Measurements from ENCODE around the gene FAM193B. TPM values are rescaled to one million over a fixed set of nuclear protein-coding genes. Genes with fewer than 3 reads are reported as not detected.

FAM193B gene
- total RNA-seq, 1 donor from 2014 or later, result 103 TPM

DNA sequence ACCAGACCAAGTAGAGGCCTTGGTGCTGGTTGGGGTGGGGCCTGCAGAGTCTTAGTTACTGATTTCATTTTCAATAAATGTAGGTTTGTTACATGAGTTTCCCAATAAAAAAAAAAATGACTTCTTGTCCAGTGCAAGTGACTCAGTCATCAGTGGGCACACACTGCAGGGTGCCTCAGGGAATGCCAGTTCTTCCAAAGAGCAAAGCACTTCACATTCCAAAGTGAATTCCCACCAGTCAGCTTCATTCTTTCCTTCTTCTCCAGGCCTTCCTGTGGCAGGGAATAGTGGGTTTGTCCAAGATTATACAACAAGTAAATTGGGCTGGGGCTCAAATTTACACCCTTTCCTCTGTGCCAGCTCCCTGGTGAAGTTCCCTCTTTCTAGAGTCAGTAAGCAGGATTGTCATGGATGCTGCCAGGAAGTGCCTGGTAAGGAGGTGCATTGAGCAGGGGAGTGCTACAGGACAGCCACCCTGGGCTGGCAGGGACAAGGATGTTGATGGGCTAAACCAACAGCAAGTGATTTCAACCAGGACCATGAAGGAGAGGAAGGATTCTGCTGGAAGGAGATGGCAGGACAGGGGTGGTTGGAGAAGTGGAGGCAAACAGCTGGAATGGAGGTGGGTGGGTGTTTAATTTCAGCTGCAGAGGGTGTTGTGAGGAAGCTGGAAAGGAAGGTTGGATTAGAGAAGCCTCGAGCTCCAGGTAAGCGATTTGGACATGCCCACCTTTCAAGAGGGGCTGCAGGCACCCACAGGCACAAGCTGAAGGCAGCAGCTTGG, 41.8 kb upstream of the FAM193B start:
- Mint-ChIP-seq H3K36me3 (peaks cover 19% of the 10 kb centered on the region), H3K4me1 (ENCODE audit: unreplicated experiment) (peaks cover 9% of the 10 kb centered on the region), H3K27me3 (no peaks in the 10 kb centered on the region), H3K4me3 (peak overlapping the region; percentile 62), H3K9me3 (no peaks in the 10 kb centered on the region), H3K27ac (no peak overlapping the region)
- no peak for DNase-seq (ENCODE audit: extremely low spot score, unreplicated experiment)
- TF ChIP-seq, protein P1, sequence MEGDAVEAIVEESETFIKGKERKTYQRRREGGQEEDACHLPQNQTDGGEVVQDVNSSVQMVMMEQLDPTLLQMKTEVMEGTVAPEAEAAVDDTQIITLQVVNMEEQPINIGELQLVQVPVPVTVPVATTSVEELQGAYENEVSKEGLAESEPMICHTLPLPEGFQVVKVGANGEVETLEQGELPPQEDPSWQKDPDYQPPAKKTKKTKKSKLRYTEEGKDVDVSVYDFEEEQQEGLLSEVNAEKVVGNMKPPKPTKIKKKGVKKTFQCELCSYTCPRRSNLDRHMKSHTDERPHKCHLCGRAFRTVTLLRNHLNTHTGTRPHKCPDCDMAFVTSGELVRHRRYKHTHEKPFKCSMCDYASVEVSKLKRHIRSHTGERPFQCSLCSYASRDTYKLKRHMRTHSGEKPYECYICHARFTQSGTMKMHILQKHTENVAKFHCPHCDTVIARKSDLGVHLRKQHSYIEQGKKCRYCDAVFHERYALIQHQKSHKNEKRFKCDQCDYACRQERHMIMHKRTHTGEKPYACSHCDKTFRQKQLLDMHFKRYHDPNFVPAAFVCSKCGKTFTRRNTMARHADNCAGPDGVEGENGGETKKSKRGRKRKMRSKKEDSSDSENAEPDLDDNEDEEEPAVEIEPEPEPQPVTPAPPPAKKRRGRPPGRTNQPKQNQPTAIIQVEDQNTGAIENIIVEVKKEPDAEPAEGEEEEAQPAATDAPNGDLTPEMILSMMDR (conservative IDR thresholded peaks at IDR 0.05), result no peak

DNA sequence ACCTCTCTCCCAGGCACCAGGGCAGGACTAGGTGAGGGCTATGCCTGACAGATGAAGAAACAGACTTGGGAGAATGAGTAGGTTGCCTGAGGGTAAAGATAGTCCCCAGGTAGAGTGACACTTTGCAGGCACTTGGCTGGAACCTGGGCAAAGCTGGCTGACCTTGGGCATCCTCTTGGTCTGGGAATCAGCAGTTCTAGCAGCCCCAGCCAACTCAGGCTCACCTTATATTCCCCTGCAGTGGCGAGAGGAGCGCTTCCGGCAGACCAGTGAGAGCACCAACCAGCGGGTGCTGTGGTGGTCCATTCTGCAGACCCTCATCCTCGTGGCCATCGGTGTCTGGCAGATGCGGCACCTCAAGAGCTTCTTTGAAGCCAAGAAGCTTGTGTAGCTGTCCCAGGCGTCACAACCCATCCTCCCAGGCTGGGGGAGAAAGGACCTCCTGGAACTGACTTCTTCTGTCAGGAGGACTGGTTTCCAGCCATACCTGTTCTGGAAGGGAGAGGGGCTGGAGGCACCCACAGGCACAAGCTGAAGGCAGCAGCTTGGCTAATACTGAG, 40.7 kb upstream of the FAM193B start:
- peaks cover 10% of the 10 kb centered on the region for H3K27me3 Mint-ChIP-seq
- H3K27ac Mint-ChIP-seq, result no peak overlapping the region
- TF ChIP-seq, protein P1 (conservative IDR thresholded peaks at IDR 0.05), result no peak
- H3K4me1 Mint-ChIP-seq (ENCODE audit: unreplicated experiment), result no peaks in the 10 kb centered on the region
- no peaks in the 10 kb centered on the region for H3K9me3 Mint-ChIP-seq
- peak overlapping the region; percentile 39 for H3K4me3 Mint-ChIP-seq
- DNase-seq (ENCODE audit: extremely low spot score, unreplicated experiment), result no peak
- peaks cover 15% of the 10 kb centered on the region for H3K36me3 Mint-ChIP-seq

DNA sequence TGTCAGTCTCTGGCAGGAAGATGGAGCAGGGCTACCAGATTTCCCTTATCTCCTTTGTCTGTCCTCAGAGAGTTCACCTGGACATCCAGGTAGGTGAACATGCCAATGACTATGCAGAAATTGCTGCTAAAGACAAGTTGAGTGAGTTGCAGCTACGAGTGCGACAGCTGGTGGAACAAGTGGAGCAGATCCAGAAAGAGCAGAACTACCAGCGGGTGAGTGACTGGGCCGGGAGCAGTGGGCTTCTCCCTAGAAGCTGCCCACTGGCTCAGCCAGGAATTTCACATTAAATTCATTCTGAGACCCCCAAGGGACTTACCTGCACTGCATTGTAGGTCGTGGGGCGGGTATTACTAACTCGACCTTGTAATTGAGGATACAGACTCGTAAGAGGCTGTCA, 39.7 kb upstream of the FAM193B start:
- peak overlapping the region; percentile 23 for H3K27ac Mint-ChIP-seq
- DNase-seq (ENCODE audit: extremely low spot score, unreplicated experiment), result no peak
- H3K36me3 Mint-ChIP-seq, result peaks cover 15% of the 10 kb centered on the region
- peak overlapping the region; percentile 95 for H3K4me3 Mint-ChIP-seq
- no peaks in the 10 kb centered on the region for H3K9me3 Mint-ChIP-seq
- H3K27me3 Mint-ChIP-seq, result peaks cover 16% of the 10 kb centered on the region
- no peaks in the 10 kb centered on the region for H3K4me1 Mint-ChIP-seq (ENCODE audit: unreplicated experiment)
- TF ChIP-seq, protein P1 (conservative IDR thresholded peaks at IDR 0.05), result no peak

DNA sequence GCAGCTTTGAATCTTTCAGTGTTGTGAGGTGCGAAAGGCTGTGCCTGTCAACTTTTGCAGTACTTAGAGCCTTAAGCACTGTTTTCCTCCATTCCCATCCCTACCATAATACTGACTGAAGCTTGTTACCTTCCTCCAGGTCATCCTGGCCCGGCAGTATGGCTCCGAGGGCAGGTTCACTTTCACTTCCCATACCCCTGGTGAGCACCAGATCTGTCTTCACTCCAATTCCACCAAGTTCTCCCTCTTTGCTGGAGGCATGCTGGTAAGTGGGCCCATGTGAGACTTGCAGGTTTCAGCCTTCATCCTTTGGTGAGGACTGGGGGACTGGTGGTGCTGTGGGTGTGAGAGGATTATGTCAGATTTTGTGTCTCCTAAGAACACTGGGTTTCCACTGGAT, 39.1 kb upstream of the FAM193B start:
- Mint-ChIP-seq H3K36me3 (peaks cover 15% of the 10 kb centered on the region), H3K27me3 (peaks cover 22% of the 10 kb centered on the region), H3K4me3 (peak overlapping the region; percentile 95), H3K4me1 (ENCODE audit: unreplicated experiment) (no peaks in the 10 kb centered on the region), H3K9me3 (no peaks in the 10 kb centered on the region), H3K27ac (peak overlapping the region; percentile 89)
- DNase-seq (ENCODE audit: extremely low spot score, unreplicated experiment), result no peak
- TF ChIP-seq, protein P1 (conservative IDR thresholded peaks at IDR 0.05), result no peak

DNA sequence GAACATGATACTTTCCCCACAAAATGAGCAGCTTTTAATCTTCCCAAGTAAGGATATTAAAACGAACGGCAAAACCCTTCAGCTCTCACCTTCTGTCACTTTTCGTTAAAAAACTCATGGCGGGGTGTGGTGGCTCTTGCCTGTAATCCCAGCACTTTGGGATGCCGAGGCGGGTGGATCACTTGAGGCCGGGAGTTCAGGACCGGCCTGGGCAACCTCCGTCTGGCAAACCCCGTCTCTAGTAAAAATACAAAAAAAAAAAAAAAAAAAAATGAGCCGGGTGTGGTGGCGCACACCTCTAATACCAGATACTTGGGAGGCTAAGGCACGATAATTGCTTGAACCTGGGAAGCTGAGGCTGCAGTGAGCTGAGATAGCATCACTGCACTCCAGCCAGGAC, 38.5 kb upstream of the FAM193B start:
- peaks cover 15% of the 10 kb centered on the region for H3K36me3 Mint-ChIP-seq
- DNase-seq (ENCODE audit: extremely low spot score, unreplicated experiment), result no peak
- H3K9me3 Mint-ChIP-seq, result no peaks in the 10 kb centered on the region
- no peaks in the 10 kb centered on the region for H3K4me1 Mint-ChIP-seq (ENCODE audit: unreplicated experiment)
- peak overlapping the region; percentile 95 for H3K4me3 Mint-ChIP-seq
- TF ChIP-seq, protein P1 (conservative IDR thresholded peaks at IDR 0.05), result no peak
- H3K27ac Mint-ChIP-seq, result peak overlapping the region; percentile 89
- peaks cover 28% of the 10 kb centered on the region for H3K27me3 Mint-ChIP-seq

Data from type B pancreatic cell (in vitro differentiated cells).